PC-9 (cell line): ENCODE measurements around the gene HMX1.

Source experiments
- EZH2 ChIP-seq: fragments of 200-600 bp; sonication (generic); IDR thresholded peaks from 2 replicates; pipeline ENCODE4 v1.8.0; 2017; ENCODE audit warnings: antibody characterized with exemption, low read depth
- TF ChIP-seq, protein P1 (sequence below): fragments of 200-600 bp; sonication (generic); conservative IDR thresholded peaks from 2 replicates; pipeline ENCODE4 v1.6.1; 2017; ENCODE audit warnings: mixed run types, antibody characterized with exemption, mild to moderate bottlenecking, moderate library complexity

DNA sequence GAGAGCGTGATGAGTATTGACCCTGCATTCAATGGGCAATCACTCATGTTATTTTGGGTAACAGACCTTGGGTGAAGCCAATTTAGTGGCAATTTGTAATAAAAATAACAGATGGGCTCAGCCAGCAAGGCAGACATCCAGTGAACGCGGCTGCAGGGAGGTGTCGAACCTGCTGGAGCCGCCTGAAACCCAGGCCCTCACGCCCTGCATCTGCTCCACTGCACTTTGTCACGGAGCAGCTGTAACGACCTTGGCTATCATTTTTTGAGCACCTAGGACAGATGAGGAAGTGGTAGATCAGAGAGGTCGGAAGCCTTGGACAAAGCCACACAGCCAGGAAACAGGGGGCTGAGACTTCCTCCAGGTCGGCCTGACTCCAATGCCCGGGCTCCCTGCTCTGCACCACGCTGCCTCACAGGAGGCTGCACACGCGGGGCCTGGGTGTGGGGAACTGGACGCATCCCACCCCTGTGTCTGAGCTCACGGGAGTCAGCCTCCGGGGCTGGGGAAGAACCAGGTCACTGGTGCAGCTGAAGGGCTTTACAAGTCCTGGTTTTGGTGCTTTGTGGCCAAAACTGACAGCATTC, 19.4 kb downstream of the HMX1 start:
- TF ChIP-seq, protein P1, sequence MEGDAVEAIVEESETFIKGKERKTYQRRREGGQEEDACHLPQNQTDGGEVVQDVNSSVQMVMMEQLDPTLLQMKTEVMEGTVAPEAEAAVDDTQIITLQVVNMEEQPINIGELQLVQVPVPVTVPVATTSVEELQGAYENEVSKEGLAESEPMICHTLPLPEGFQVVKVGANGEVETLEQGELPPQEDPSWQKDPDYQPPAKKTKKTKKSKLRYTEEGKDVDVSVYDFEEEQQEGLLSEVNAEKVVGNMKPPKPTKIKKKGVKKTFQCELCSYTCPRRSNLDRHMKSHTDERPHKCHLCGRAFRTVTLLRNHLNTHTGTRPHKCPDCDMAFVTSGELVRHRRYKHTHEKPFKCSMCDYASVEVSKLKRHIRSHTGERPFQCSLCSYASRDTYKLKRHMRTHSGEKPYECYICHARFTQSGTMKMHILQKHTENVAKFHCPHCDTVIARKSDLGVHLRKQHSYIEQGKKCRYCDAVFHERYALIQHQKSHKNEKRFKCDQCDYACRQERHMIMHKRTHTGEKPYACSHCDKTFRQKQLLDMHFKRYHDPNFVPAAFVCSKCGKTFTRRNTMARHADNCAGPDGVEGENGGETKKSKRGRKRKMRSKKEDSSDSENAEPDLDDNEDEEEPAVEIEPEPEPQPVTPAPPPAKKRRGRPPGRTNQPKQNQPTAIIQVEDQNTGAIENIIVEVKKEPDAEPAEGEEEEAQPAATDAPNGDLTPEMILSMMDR, result no peak
- TF ChIP-seq EZH2, result no peak
